GF-D8 (cell line): ENCODE results near the gene SMPDL3B.

ENCODE experiments used
- DNase-seq: peaks from one replicate; lab custom pipeline; 2025; lab: John Stamatoyannopoulos, UW

Gene SMPDL3B

GRCh38 chr1:27940870-27941560 lies 6.2 kb downstream of the SMPDL3B start:
- no peak for DNase-seq

DNA sequence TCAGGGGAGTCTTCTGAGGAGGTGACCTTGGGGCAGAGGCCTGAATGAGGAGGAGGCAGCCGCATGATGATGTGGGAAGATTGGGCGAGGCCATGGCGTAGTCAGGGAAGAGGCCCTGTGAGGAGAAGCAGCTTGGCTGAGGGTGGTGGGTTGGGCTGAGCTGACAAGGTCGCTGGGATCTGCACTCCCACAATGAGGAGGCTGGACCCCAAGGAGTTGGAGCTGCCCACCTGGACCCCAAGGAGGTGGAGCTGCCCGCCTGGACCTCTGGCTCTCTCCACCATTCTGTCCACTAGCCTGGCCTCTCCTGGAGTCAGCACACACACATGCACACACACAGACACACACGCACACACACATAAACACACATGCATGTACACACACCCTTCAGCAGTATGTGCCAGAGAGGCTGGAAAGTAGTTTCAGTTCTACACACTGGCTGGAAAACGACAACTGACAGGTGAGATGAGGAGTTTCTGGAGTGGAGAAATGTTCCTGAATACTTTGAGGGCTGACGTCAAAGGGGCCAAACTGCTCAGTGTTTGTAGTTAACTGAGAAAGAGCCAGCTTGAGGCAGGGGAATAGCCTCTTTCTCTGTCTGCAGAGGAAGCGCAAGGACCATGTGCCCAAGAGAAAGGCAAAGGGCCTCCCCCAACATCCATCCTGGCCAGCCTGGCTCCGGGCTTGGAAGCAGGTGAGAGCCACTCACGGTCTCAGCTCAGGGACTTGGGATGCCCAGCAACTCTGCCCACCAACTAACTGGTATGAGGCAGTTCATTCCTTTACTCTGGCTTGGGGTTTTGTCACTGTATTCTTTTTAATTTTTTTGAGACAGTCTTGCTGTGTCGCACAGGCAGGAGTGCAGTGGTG lies 7.1 kb downstream of the SMPDL3B start:
- DNase-seq = no peak

DNA sequence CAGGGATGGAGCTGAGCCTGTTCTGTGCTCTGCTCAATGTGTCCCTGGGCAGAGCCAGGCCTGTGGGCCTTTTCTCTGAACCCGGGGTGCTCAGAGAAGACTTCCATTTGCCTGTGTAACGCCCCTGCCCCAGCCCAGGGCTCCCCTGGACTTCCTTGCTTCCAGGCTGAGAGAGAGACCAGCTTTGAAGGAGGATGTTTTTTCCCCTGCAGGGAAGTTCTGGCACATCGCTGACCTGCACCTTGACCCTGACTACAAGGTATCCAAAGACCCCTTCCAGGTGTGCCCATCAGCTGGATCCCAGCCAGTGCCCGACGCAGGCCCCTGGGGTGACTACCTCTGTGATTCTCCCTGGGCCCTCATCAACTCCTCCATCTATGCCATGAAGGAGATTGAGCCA lies 10.2 kb downstream of the SMPDL3B start:
- no peak for DNase-seq

- no peak for DNase-seq
Measured at GRCh38 chr1:27949027-27949426, 14.2 kb downstream of the SMPDL3B start.

- DNase-seq = no peak
Measured at GRCh38 chr1:27951396-27951795, 16.6 kb downstream of the SMPDL3B start.

DNA sequence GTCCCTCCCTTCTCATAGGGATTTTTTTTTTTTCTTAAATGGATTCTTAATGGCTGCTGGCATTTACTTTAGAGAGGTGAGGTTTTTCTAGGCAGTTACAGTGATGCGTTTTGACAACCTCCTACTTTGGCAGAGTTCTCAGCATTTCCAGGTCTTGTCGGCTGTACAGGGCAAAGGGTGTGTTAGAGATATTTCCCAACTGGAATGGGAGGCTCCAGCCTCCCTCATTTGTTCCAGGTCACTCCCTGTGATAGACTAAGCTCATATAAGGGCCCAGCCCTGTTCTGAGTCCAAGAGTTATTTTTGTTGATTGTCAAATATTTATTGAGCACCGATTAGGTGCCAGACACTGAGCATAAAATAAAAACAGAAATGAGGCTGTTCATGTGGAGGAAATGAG lies 17.3 kb downstream of the SMPDL3B start:
- DNase-seq = no peak

GRCh38 chr1:27954186-27954585 lies 19.4 kb downstream of the SMPDL3B start:
- DNase-seq = no peak

GRCh38 chr1:27955076-27955475 lies 20.3 kb downstream of the SMPDL3B start:
- DNase-seq = no peak

- no peak for DNase-seq
Measured at GRCh38 chr1:27956761-27957160, 22.0 kb downstream of the SMPDL3B start.

DNA sequence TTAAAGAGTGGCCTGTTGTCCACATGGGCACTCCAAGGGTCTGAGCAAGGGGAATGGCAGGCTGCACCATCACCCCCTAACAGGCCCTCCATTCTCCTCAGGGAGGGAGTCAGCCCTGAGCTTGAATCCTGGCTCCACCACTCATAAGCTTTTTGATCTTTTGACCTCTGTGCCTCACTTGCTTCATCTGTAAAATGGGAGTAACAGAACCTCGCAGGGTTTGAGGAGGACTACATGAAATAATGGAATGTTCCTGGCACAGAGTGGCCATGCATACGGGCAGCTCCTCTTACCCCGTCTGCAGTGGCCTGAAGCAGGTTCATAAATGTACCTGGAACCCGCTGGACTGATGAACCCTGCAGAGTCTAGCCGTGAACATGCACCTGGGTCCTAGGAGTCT lies 22.9 kb downstream of the SMPDL3B start:
- no peak for DNase-seq

GRCh38 chr1:27958513-27958912 lies 23.7 kb downstream of the SMPDL3B start:
- no peak for DNase-seq

DNA sequence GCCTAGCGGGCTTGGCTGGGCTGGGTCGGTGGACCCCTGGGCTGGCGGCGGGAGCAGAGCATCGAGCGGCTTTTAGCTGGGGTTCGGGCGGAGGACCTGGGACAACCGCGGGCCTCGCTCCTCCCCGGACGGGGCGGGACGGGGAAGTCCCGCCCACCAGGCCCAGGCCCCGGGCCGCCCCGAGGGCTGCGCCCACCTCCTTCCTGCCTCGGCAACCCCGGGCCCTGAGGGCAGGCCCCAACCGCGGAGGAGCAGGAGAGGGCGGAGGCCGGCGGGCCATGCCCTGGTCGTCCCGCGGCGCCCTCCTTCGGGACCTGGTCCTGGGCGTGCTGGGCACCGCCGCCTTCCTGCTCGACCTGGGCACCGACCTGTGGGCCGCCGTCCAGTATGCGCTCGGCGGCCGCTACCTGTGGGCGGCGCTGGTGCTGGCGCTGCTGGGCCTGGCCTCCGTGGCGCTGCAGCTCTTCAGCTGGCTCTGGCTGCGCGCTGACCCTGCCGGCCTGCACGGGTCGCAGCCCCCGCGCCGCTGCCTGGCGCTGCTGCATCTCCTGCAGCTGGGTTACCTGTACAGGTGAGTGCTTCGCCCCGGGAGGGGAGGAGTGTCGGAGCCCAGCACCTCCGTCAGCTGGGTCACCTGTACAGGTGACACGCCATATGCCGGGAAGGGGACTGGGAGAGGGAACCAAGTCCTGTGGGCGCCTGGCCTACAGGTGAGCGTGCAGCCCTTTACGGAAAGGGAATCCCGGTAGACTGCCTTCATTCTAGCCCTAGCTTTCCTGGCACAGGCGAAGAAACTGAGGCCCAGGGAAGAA lies 25.2 kb downstream of the SMPDL3B start, which contains the start of gene XKR8:
XKR8 (plus strand) TSS at position 182 of the 812 bp plus-strand sequence; CDS start at position 279, 97 bp downstream.
- no peak for DNase-seq

GRCh38 chr1:27960762-27961645 lies 26.2 kb downstream of the SMPDL3B start:
- no peak for DNase-seq

- no peak for DNase-seq
Measured at GRCh38 chr1:27961646-27962221, 26.9 kb downstream of the SMPDL3B start.

- DNase-seq = no peak
Measured at GRCh38 chr1:27963393-27963792, 28.6 kb downstream of the SMPDL3B start.

DNA sequence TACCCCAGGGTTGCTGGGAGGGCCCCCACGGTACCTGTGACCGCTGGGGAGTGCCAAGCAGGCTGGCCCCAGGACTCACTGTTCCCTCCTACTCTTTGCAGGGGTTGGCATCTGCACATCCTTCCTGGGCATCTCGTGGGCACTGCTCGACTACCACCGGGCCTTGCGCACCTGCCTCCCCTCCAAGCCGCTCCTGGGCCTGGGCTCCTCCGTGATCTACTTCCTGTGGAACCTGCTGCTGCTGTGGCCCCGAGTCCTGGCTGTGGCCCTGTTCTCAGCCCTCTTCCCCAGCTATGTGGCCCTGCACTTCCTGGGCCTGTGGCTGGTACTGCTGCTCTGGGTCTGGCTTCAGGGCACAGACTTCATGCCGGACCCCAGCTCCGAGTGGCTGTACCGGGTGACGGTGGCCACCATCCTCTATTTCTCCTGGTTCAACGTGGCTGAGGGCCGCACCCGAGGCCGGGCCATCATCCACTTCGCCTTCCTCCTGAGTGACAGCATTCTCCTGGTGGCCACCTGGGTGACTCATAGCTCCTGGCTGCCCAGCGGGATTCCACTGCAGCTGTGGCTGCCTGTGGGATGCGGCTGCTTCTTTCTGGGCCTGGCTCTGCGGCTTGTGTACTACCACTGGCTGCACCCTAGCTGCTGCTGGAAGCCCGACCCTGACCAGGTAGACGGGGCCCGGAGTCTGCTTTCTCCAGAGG lies 31.8 kb downstream of the SMPDL3B start:
- DNase-seq = no peak

DNA sequence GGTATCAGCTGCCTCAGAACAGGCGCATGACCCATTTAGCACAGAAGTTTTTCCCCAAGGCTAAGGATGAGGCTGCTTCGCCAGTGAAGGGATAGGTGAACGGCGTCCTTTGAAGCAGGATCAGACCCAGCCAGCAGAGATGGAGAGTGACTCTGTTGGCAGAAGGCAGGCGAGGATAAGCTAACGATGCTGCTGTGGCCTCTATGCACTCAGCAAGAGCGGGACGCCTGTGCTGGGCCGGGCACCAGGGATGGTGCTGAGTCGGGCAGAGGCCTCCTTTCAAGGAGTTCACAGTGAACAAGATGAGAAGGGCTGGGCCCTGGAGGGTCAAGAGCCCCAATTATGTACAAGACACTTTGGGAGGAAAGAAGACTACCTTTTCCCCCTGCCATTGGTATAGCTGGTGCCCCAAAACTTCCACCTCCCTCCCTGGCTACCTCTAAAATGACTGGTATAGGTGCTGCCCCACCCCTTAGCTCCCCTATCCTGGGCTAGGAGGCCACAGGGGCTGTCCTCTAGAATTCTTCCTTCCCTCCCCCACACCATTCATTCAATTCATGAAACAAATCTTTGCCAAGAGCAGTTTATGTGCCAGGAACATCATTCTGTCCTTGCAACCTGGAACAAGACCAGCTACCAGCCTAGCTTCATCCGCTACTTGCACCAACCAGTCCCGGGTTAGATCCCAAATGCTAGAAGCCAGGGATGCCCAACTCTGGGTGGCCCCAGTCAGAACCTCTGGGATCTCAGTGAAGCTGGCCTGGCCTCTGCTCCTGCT lies 32.5 kb downstream of the SMPDL3B start:
- DNase-seq = no peak

GRCh38 chr1:27967884-27968466 lies 33.2 kb downstream of the SMPDL3B start:
- no peak for DNase-seq

- DNase-seq = no peak
Measured at GRCh38 chr1:27968692-27969091, 33.9 kb downstream of the SMPDL3B start.
